HG03045 (cell line): ENCODE data around the gene WASF2.
A peak's percentile ranks its signal among the peaks of the same experiment; 100 is the strongest.
"Not testable (repeated sequence)": the region's sequence is repeated elsewhere in the genome, so short reads cannot be mapped to it uniquely, and the experiment has no call there.

Experiments used
- ATAC-seq: cut with Tn5 transposase; IDR thresholded peaks from one replicate; pipeline ENCODE4 v1.9.1; 2021; ENCODE audit warnings: mild to moderate bottlenecking, moderate library complexity; ENCODE audit not compliant: unreplicated experiment

WASF2 gene, protein sequence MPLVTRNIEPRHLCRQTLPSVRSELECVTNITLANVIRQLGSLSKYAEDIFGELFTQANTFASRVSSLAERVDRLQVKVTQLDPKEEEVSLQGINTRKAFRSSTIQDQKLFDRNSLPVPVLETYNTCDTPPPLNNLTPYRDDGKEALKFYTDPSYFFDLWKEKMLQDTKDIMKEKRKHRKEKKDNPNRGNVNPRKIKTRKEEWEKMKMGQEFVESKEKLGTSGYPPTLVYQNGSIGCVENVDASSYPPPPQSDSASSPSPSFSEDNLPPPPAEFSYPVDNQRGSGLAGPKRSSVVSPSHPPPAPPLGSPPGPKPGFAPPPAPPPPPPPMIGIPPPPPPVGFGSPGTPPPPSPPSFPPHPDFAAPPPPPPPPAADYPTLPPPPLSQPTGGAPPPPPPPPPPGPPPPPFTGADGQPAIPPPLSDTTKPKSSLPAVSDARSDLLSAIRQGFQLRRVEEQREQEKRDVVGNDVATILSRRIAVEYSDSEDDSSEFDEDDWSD

DNA sequence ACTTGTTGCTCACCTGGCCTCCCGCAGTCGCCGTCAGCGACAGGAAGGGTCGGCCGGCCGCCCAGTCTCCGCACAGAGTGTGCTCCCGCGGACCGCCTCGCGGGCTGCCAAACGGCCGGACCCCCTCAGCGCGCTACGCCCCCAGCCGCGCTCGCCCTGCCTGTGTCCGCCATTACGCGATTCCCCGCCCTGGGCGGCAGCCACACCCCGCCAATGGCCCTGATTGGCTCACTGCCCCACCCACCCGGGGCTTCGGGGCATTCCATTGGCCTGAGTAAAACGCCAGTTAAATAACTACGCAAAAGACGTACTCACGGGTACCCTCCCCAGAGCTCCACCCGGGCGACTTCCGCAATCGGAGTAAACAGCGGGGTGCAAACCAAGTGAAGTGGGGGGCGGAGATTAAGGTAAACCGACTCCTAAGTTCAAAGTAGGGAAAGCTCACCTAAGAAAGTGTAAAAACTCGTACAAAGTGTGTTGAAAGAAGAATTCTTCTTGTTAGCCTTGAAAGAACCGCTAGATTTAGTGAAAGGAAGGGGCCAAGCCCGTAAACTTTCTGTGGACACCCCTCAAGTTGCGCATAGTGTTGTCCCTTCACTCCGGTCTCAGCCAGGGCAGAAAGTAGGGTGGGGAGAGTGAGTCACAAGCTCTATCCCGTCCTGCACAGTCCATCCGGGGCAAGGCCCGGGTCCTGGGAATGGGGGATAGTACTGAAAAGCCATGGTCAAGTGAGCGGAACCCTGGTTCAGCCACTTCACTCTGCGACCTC, at the start of gene WASF2:
WASF2 (minus strand) TSS at position 195 of the 769 bp plus-strand sequence. CDS start 61,277 bp downstream, outside the sequence.
- ATAC-seq: peak; percentile 89

DNA sequence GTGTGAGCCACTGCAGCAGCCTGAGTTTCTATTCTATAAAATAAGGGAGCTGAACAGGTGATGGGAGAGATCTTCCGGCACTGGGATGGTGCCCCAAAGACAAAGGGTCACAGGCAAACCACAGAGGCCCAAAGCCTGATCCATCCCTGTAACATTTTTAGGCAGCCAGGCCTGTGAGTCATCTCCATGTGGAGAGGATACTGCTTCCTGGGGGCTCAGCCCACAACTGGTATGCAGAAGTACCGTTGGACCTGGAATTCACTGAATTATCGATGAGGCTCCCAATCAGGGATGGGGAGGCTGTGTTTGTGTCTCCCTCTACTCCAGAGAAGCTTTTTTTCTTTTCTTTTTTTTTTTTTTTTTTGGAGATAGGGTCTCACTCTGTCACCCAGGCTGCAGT, 48.8 kb upstream of the WASF2 start:
- ATAC-seq: no peak

DNA sequence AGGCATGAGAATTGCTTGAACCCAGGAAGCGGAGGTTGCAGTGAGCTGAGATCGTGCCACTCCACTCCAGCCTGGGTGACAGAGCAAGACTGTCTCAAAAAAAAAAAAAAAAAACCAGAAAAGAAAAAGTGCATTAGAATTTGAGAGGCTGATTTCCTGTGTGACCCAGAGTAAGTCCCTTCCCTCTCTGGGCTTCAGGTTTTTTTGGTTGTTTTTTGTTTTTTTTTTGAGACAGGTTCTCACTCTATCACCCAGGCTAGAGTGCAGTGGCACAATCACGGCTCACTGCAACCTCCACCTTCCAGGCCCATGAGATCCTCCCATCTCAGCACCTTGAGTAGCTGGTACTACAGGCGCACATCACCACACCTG, 48.3 kb upstream of the WASF2 start:
- ATAC-seq: not testable (repeated sequence)

DNA sequence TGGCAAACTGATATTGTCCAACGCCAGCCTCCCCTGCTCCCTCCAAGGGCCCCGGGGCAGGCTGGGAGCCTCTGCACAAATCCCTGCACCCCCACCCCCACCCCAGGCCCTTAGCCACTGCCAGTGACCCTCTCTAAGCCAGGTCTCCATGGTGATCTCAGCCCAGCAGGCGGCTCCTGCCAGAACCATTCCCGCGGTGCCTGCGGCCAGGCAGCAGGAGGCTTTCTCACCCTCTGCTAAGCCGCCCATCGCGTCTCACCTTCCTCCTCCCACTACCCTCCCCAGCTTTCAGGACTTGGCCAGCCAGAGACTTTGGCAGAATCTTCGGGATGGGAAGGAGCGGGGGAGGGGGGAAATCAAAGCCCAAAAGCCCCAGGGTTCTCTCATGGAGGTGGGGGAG, 46.8 kb upstream of the WASF2 start:
- no peak for ATAC-seq

DNA sequence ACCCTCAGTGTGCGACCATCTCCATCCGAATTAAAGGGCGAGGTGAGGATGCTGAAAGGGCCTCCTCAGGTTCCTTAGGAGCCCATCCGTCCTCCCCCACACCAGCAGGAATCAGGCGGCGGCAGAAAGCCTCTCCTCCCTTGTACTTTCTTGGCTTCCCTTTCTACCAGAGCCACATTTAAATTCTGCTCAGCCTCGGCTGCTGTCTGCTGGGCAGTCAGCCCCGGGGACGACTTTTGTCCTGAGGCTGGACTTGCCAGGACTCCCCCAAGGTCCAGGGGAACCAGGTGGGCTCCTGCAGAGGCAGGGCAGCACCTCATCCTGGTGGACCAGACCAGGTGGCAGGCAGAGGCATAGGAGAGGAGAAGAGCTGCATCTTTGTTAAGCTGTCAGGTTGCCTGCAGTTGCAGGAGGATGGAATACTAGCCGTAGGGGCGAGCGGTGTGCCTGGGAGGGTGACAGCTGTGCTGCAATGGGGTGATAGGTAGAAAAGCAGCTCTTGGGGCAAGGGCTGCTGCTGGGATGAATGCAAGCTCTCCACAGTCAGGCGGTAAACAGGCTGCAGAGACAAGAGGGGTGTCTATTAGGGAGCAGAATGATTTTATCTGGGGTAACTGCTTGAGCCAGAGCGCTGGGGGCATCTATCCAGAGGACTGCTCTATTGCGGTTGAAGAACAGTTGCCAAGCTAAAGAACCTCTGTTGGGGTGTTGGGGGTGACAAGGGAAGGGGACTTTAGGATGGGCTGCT, 46.2 kb upstream of the WASF2 start:
- no peak for ATAC-seq

DNA sequence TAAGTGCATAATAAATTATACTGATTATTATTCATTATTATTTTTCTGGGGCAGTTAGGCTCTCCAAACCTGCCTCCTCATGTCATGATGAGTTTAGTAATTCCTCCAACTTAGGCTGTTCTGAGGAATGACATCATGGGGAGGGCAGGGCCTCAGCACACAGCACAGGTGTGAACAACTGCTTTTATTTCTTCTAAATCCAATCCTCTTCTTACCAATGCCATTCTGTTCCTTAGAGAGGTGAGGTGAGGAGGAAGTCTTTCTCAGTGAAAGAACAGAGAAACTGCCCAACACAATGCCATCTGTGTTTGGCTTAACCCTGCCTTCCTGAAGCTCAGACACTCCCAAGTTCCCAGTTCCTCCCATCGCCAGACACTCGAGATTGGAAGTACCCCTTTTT, 45.4 kb upstream of the WASF2 start:
- no peak for ATAC-seq

DNA sequence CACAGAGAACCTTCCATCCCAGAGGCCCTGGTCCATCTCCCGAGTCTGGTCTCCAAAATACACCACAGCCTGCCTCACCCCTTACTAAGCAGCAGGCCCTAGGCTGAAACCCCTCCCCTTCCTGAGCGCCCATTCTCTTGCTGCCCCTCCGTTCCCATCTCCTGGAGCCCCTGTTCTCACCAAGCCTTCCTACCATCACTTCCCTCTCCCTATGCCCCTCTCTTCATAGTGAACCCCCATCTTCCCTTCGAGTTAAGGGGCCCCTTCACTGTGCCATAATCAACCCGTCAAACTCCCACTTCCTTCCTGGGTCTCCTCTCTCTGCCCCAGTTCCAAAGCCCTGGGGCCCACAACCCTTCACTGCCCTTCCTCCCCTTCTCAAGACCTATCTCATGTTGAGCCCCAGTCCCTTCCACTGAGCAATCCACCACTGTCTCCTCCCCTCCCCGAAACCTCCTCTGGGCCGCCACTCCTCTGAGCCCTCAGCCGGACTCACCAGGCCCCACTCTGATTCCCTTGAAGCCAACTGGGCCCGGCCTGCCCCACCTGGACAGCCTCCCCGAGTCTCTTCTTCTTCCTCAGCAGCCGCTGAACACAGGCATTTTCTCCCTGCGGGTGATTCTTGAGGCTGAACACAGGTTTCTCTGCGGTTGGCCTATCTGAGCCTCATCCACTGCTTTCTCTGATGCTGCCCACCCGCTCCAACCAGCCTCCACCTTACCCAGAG, 42.2 kb upstream of the WASF2 start:
- ATAC-seq: no peak

DNA sequence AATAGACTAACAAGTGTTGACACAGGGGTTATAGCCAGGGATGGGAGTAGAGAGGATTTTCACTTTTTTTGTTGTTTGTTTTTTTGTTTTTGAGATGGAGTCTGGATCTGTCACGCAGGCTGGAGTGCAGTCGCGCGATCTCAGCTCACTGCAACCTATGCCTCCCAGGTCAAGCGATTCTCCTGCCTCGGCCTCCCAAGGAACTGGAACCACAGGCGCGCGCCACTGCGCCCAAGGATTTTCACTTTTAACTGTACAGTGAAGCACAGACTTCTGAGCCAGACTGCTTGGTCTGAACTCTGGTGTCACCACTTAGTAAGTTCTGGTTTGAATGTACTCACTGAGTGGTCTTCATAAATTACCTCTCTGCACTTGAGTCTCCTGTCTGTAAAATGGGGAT, 40.2 kb upstream of the WASF2 start:
- ATAC-seq: no peak

DNA sequence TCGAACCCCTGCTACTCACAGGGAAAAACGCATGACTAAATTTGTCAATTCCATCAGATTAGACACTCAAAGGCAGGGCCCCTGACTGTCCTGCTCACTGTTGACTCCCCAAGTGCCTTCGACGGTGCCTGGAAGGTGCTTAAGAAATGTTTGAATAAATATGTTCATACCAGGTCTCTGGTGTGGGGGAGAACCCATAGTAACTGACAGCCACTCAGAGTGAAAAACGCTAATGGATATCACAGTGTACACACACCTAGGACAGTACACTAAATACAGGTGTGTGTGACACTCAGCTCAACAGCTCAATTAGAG, 39.7 kb upstream of the WASF2 start:
- no peak for ATAC-seq

DNA sequence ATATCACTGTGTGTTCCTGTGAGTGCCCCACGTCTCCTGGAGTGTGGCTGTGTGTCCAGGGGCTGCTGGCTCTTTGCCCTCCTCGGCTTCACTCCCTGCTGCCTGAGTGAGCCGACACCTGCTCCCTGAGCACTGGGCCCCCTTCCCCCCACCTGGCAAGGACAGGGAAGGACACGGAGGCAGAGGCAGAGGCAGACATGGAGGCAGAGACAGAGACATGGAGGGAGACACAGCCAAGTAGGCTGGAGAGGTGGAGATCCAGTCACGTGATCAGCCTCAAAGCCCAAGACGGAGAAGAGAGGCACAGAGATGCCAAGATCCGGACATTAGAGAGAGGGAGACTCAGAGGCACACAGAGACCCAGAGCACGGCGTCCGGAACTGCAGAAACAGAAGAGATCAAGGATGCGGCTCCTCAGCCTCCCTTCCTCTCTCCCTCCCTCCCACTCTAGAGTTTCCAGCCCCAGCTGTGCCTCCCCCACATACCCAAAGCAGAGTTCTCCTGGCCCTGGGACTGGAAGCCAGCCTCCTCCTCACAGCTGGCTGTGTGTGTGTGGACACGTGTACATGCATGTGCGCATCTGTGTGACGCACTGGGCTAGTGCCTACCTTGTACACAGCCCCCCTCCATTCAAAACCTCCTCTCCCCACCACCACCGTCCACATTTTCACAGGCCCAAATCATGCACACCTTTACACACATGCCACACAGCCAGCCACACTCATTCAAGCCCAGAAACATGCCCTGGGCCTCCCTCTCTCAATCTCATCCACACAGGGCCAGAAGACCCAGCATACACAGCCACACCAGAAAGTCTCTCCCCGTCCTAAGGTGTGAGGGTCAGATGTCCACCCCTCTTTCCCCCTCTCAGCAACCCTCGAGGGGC, 39.1 kb upstream of the WASF2 start:
- ATAC-seq: no peak

DNA sequence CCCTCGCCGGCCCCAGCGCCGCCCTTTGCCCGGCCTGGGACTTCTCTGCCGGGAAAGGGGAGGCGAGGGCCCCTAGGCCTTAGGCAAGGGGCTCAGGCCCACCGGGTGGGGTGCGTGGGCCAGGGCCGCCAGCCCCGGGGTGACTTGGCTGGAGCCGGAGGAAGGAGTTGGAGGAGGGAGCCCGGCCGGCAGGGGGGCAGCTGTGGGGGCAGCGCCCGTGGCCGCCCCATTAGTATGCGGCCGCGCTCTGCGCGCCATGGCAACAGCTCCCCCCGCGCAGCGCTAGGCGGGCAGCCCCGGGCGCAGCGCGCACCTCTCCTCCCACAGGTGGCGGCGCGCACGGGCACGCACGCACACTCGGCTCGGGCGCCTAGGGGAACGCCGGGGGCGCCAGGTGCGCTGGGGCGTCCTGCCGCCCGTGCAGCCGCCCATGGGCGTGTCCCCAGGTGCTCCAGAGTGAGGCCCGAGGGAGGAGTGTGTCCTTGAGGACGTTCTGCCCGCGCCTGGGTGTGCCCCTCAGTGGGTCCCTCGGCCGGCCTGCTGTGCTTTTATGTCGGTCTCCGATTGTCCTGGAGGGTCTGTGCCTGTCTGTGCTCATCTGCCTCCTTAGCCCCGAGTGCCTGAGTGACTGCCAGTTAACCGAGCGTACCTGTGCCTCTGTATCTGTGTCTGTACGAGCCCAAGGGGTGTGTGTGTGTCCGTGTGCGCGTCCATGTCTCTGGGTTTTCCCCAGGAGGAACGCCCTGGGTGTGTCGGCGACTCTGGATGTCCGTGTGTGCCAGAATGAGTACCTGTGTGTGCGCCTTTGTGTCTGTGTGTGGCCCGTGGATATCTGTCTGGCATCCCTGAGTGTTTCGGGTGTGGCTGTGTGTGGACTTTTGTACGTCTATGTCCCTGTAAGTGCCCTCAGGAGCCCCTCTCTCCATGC, 38.2 kb upstream of the WASF2 start:
- ATAC-seq: no peak

DNA sequence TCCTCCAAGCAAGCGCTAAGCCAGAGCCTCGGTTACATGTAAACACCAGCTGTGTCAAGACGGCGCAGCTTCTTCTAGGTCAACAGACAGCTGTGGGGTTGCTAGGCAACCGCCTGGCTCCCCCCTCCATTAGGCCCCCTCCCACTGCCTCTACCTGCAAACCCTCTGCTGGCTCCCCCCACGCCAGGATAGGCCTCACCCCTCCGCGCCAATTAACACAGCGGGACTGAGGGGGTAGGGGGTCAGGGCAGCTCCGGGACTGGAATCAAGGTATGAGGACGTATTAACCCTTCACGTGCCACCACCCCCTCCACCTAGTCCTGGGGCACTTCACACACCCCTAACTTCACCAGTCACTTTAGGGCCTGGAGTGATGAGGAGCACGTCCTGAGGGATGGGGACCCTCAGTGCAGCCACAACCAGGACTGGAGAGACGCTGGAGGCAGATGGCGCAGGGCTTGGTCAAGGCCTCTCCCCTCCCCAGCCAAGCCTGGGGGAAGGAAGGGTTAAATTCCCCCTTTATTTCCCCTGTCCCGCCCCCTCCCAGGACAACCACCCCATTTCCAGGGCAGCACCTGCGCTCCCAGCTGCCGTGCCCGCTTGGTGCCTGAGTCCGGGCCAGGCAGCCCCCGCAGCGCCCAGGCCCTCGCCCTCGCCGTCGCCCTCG, 37.4 kb upstream of the WASF2 start:
- no peak for ATAC-seq

DNA sequence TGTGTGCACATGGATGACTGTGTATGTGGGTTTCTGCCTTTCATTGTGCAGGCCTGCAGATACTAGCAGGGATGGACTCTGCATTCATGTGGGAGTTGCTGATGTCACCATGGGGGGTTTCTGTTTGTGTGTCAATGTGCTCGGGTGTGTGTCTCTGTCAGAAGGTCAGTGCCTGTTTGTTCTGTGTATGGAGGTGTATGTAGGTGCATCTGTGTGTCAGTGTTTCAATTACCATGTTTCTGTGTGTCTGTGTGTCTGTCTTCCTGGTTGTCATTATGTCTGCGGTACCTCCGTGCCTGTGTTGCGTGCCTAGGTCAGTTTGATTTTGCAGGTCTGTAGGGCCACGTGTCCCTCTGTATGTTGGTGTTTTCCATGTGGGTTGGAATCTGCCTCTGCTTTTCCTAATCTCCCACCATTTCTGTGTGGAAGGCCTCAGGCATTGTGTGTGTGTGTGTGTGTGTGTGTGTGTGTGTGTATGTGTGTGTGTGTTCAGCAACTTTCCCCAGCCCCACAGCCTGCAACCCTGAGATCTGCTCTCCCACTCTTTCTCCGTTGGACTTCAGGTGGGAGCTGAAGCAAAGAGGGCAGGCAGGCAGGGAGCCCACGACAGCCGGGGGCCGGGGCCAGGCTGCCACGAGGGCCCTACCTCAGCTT, 36.7 kb upstream of the WASF2 start:
- no peak for ATAC-seq

DNA sequence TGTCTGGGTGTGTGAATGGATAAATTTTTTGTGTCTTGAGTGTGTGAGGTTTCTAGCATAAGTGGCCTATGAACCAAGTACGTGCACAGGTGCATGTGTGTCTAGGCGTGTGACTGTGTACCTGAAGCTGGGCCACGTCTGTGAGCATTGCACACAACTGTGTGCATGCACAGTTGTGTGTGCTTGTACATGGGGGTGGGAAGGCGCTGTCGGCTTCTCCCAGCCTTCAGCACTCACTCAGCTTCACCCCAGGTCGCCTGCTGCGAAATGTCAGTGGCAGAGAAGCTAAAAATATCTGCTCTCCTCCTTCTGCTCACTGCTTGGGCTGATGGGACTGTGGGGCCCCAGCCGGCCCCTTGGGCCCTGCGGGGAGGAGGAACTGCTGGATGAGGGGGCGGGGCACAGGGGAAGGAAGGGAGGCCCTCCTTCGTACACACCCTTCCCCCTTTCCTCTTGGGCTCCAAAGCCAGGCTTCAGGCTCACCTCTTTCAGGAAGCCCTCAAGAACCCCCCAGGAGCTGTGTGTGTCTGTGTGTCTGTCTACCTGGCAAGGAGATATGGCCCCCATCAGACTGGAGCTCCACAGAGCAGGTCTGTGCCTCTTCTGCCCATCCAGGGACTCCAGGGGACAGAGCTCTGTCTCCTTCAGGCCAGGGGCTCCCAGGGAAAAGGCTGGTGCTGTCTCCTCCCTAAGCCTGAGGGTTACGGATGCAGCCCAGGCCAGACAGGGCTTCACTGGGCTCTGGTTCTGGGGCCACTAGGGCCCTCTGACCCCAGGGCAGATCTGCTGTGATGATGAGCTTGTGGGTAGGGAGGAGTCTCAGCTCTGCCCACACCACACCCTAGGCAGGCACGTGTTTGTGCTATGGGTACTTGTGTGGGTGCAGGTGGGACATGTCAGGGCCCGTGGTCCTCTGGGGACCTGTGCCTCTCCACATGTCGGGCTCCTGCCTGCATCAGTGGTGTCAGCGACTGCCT, 35.6 kb upstream of the WASF2 start:
- ATAC-seq: no peak

DNA sequence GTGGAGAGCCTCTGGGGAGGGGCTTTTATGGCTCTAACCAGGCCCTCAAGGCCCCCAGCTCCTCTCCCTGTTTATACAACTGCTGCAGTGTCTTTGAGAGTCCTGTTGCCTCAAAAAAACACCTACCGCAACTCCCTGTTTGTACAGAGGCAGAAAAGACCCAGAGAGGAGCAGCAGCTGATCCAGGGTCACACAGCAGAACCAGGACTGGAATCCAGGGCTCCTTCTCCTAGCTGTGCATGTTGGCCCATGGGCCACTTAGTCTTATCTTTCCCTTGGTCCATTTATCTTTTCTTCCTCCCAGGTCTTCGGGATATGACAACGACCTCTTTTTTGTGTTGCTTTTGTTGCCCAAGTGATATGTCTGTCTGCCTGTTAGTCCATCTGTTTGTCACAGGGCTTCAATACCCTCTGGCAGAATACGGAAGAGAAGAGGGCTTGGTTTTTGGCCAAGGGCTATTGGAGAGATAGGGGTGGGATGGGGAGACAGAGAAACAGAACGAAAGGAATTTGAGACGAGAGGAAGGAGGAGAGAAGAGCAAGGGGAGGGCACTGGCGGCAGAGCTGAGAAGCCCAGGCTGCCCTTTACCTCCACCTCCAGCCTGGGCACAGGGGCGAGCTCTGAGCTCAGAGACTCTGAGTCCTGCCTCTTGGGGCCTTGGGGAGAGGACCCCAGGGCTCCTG, 33.5 kb upstream of the WASF2 start:
- ATAC-seq: no peak
